ENCODE results near the gene ELP5. TPM values are rescaled to one million over a fixed set of nuclear protein-coding genes. Genes with fewer than 3 reads are reported as not detected.

The ELP5 gene
- total RNA-seq, 1 donor: 21.7 TPM

DNA sequence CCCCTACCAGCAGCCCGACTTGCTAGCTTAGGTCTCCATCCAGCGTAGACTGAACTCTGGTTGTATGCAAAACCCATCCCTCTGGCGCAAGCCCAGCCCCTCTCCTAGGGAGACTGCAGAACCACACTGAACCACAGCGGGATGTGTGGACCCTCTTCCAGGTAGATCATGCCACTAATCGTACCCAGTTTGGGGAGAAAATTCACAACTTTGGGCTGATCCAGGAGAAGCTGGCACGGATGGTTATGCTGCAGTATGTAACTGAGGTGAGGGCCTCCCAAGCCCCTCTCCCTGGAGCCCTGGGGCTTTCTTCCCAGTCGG is 29.1 kb upstream of the ELP5 start:
- TF ChIP-seq, protein P1, sequence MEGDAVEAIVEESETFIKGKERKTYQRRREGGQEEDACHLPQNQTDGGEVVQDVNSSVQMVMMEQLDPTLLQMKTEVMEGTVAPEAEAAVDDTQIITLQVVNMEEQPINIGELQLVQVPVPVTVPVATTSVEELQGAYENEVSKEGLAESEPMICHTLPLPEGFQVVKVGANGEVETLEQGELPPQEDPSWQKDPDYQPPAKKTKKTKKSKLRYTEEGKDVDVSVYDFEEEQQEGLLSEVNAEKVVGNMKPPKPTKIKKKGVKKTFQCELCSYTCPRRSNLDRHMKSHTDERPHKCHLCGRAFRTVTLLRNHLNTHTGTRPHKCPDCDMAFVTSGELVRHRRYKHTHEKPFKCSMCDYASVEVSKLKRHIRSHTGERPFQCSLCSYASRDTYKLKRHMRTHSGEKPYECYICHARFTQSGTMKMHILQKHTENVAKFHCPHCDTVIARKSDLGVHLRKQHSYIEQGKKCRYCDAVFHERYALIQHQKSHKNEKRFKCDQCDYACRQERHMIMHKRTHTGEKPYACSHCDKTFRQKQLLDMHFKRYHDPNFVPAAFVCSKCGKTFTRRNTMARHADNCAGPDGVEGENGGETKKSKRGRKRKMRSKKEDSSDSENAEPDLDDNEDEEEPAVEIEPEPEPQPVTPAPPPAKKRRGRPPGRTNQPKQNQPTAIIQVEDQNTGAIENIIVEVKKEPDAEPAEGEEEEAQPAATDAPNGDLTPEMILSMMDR (IDR thresholded peaks at IDR 0.05; ENCODE audit: extremely low read depth, low read depth, low read length): no peak
- Histone ChIP-seq H2AFZ (ENCODE audit: low read length) (no peak overlapping the region), H3K79me2 (ENCODE audit: insufficient read depth, low read length) (peaks cover 39% of the 10 kb centered on the region), H3K4me2 (ENCODE audit: insufficient read depth, low read length) (no peak overlapping the region), H3K4me3 (ENCODE audit: insufficient read depth, low read length) (no peak overlapping the region), H3K9me3 (ENCODE audit: low read depth, low read length) (no peaks in the 10 kb centered on the region), H4K20me1 (ENCODE audit: insufficient read depth, low read length) (peaks cover 48% of the 10 kb centered on the region), H3K27me3 (ENCODE audit: insufficient read depth, low read length) (no peaks in the 10 kb centered on the region), H3K27ac (ENCODE audit: low read depth, low read length) (no peak overlapping the region), H3K4me1 (ENCODE audit: insufficient read depth, low read length) (peaks cover 26% of the 10 kb centered on the region), H3K36me3 (ENCODE audit: insufficient read depth, low read length) (peaks cover 62% of the 10 kb centered on the region)
- no peak for DNase-seq (ENCODE audit: insufficient read length, low spot score, missing footprints)

DNA sequence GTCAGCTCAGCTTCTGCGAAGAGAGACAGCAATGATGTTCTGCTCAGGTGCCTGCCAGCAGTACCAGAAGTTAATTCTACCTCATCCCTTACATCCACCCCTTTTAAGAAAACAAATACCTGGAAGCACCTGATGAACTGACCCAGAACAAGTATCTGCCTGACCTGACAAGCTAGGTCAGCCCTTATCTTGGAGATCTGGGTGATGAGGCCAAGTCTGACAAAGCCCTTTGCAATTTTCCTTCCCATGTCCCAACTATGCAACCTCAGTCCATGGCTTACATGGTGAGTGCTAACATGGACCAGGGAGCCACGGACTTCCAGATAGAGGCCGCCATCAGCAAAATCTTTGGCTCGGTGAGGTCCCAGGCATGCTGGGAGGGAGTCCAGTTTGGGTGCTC is 28.6 kb upstream of the ELP5 start:
- Histone ChIP-seq H3K27me3 (ENCODE audit: insufficient read depth, low read length) (no peaks in the 10 kb centered on the region), H3K79me2 (ENCODE audit: insufficient read depth, low read length) (peaks cover 42% of the 10 kb centered on the region), H3K9me3 (ENCODE audit: low read depth, low read length) (no peaks in the 10 kb centered on the region), H3K4me1 (ENCODE audit: insufficient read depth, low read length) (peaks cover 21% of the 10 kb centered on the region), H3K36me3 (ENCODE audit: insufficient read depth, low read length) (peaks cover 66% of the 10 kb centered on the region), H2AFZ (ENCODE audit: low read length) (no peak overlapping the region), H3K27ac (ENCODE audit: low read depth, low read length) (no peak overlapping the region), H3K4me2 (ENCODE audit: insufficient read depth, low read length) (no peak overlapping the region), H3K4me3 (ENCODE audit: insufficient read depth, low read length) (no peak overlapping the region), H4K20me1 (ENCODE audit: insufficient read depth, low read length) (peaks cover 48% of the 10 kb centered on the region)
- no peak for DNase-seq (ENCODE audit: insufficient read length, low spot score, missing footprints)
- TF ChIP-seq, protein P1 (IDR thresholded peaks at IDR 0.05; ENCODE audit: extremely low read depth, low read depth, low read length): no peak

DNA sequence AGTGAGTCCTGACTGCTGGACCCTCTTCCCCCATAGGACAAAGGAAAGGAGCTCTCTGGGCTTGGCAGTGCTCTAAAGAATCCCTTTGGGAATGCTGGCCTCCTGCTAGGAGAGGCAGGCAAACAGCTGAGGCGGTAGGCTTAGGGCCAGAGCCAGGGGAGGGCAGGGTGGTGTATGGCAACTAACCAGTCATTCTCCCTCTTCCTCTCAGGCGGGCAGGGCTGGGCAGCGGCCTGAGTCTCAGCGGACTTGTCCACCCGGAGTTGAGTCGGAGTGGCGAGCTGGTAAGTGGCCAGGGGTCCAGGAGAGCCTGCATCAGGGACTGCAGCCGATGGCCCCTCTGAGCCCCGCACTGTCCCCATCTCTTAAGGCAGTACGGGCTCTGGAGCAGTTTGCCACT is 27.9 kb upstream of the ELP5 start:
- Histone ChIP-seq H4K20me1 (ENCODE audit: insufficient read depth, low read length) (peaks cover 48% of the 10 kb centered on the region), H3K4me3 (ENCODE audit: insufficient read depth, low read length) (no peak overlapping the region), H3K27ac (ENCODE audit: low read depth, low read length) (no peak overlapping the region), H3K27me3 (ENCODE audit: insufficient read depth, low read length) (no peaks in the 10 kb centered on the region), H2AFZ (ENCODE audit: low read length) (no peak overlapping the region), H3K9me3 (ENCODE audit: low read depth, low read length) (no peaks in the 10 kb centered on the region), H3K4me1 (ENCODE audit: insufficient read depth, low read length) (peaks cover 20% of the 10 kb centered on the region), H3K36me3 (ENCODE audit: insufficient read depth, low read length) (peaks cover 73% of the 10 kb centered on the region), H3K79me2 (ENCODE audit: insufficient read depth, low read length) (peaks cover 45% of the 10 kb centered on the region), H3K4me2 (ENCODE audit: insufficient read depth, low read length) (no peak overlapping the region)
- TF ChIP-seq, protein P1 (IDR thresholded peaks at IDR 0.05; ENCODE audit: extremely low read depth, low read depth, low read length): no peak
- DNase-seq (ENCODE audit: insufficient read length, low spot score, missing footprints): no peak

DNA sequence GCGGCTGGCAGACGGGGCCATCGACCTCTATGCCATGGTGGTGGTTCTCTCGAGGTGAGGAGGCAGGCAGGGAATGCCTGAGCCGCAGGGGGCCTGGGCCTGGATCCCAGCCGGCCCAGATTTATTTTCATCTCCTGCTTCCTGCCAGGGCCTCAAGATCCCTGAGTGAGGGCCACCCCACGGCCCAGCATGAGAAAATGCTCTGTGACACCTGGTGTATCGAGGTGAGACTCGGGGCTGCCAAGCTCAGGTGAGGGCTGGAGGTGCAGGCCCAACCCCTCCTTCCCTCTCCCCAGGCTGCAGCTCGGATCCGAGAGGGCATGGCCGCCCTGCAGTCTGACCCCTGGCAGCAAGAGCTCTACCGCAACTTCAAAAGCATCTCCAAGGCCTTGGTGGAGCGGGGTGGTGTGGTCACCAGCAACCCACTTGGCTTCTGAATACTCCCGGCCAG is 27.3 kb upstream of the ELP5 start:
- H3K79me2 ChIP-seq (ENCODE audit: insufficient read depth, low read length): peaks cover 50% of the 10 kb centered on the region
- peaks cover 15% of the 10 kb centered on the region for H3K4me1 ChIP-seq (ENCODE audit: insufficient read depth, low read length)
- peaks cover 48% of the 10 kb centered on the region for H4K20me1 ChIP-seq (ENCODE audit: insufficient read depth, low read length)
- H3K4me3 ChIP-seq (ENCODE audit: insufficient read depth, low read length): no peak overlapping the region
- no peak overlapping the region for H3K27ac ChIP-seq (ENCODE audit: low read depth, low read length)
- no peak overlapping the region for H2AFZ ChIP-seq (ENCODE audit: low read length)
- no peaks in the 10 kb centered on the region for H3K27me3 ChIP-seq (ENCODE audit: insufficient read depth, low read length)
- TF ChIP-seq, protein P1 (IDR thresholded peaks at IDR 0.05; ENCODE audit: extremely low read depth, low read depth, low read length): no peak
- H3K36me3 ChIP-seq (ENCODE audit: insufficient read depth, low read length): peaks cover 78% of the 10 kb centered on the region
- DNase-seq (ENCODE audit: insufficient read length, low spot score, missing footprints): no peak
- no peaks in the 10 kb centered on the region for H3K9me3 ChIP-seq (ENCODE audit: low read depth, low read length)
- no peak overlapping the region for H3K4me2 ChIP-seq (ENCODE audit: insufficient read depth, low read length)

Measured in osteoblast (primary cell).